ENCODE measurements around the gene EYS. TPM values are rescaled to one million over a fixed set of nuclear protein-coding genes. Genes with fewer than 3 reads are reported as not detected.
A peak's percentile ranks its signal among the peaks of the same experiment; 100 is the strongest.

Gene EYS
- total RNA-seq, 1 experiment from 2014 or later: 1.5 TPM

DNA sequence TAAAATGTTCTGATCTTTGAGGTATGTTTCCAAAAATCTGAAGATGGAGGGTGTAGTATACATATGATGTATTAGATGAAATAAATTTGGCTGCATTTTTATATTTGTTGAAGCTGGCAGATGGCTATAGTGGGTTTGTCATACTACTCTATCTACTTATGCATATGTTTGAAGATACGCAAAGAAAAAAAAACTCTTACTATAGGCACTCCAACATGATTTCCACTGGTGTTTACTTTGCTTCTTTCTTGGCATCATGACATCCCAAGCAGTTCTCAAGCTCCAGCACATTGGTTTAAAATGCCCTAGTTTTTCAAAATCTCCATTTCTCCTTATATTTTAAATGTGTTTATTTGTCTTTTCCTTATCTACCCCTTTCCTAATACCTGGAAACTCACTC lies 1359.6 kb downstream of the EYS start:
- Mint-ChIP-seq H3K9me3 (ENCODE audit: unreplicated experiment) (no peaks in the 10 kb centered on the region), H3K27ac (ENCODE audit: low read depth, unreplicated experiment) (no peak overlapping the region), H3K4me1 (ENCODE audit: insufficient read depth, unreplicated experiment) (no peaks in the 10 kb centered on the region), H3K27me3 (ENCODE audit: insufficient read depth, unreplicated experiment) (no peaks in the 10 kb centered on the region), H3K36me3 (ENCODE audit: insufficient read depth, unreplicated experiment) (no peaks in the 10 kb centered on the region), H3K4me3 (ENCODE audit: unreplicated experiment) (no peak overlapping the region)
- TF ChIP-seq, protein P1, sequence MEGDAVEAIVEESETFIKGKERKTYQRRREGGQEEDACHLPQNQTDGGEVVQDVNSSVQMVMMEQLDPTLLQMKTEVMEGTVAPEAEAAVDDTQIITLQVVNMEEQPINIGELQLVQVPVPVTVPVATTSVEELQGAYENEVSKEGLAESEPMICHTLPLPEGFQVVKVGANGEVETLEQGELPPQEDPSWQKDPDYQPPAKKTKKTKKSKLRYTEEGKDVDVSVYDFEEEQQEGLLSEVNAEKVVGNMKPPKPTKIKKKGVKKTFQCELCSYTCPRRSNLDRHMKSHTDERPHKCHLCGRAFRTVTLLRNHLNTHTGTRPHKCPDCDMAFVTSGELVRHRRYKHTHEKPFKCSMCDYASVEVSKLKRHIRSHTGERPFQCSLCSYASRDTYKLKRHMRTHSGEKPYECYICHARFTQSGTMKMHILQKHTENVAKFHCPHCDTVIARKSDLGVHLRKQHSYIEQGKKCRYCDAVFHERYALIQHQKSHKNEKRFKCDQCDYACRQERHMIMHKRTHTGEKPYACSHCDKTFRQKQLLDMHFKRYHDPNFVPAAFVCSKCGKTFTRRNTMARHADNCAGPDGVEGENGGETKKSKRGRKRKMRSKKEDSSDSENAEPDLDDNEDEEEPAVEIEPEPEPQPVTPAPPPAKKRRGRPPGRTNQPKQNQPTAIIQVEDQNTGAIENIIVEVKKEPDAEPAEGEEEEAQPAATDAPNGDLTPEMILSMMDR (IDR thresholded peaks at IDR 0.05; ENCODE audit: unreplicated experiment): no peak
- intact Hi-C loops (cut with micrococcal nuclease): no loop called here
- ChIA-PET POLR2A (no interaction called here), CTCF (no interaction called here)
- BruUV-seq (replicated peaks): no TSS peak
- DNase-seq (ENCODE audit: unreplicated experiment): no peak

DNA sequence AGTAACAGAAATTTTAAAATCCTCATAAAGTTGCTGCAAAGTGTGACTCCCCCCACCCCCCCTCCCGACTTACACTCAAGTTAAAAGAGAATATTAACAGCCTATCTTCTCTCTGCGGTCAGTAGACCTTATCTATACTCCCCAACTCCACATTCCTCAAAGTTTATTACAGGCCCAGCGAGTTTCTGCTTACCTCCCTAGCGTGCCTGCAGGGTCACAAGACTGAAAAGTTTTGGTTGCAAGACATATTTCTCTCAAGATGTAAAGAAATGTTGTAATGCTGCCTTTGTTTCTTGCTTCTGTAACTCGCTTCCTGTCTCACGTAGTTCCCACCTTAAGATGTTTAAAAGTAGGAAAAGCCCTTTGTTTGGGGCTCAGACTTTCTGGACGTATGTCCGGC lies 1371.8 kb downstream of the EYS start:
- no peak for DNase-seq (ENCODE audit: unreplicated experiment)
- POLR2A ChIA-PET: no interaction called here
- CTCF ChIA-PET: interaction anchor here (0.6 kb wide), 1 partner anchor 79 kb away, joined by 3 read pairs; no protein-coding TSS in a partner anchor
- intact Hi-C loops (cut with micrococcal nuclease): no loop called here
- H3K27me3 Mint-ChIP-seq (ENCODE audit: insufficient read depth, unreplicated experiment): no peaks in the 10 kb centered on the region
- H3K4me3 Mint-ChIP-seq (ENCODE audit: unreplicated experiment): no peak overlapping the region
- TF ChIP-seq, protein P1 (IDR thresholded peaks at IDR 0.05; ENCODE audit: unreplicated experiment): no peak
- H3K36me3 Mint-ChIP-seq (ENCODE audit: insufficient read depth, unreplicated experiment): no peaks in the 10 kb centered on the region
- H3K9me3 Mint-ChIP-seq (ENCODE audit: unreplicated experiment): peaks cover 10% of the 10 kb centered on the region
- BruUV-seq (replicated peaks): no TSS peak
- H3K27ac Mint-ChIP-seq (ENCODE audit: low read depth, unreplicated experiment): no peak overlapping the region
- H3K4me1 Mint-ChIP-seq (ENCODE audit: insufficient read depth, unreplicated experiment): no peaks in the 10 kb centered on the region

DNA sequence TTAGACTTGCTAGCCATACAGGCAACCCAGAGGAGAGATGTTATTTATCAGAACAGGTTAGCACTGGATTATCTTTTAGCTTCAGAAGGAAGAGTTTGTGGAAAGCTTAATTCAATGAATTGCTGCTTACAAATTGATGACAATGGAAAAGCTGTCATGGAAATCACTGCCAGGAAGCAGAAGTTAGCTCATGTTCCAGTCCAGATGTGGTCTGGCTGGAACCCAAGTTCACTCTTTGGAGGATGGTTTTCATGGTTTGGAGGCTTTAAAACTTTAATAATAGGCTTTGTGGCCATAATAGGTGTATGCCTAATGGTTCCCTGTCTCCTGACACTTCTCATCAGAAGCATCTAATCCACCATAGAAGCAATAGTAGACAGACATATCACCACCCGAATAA lies 1372.4 kb downstream of the EYS start:
- H3K27ac Mint-ChIP-seq (ENCODE audit: low read depth, unreplicated experiment): no peak overlapping the region
- DNase-seq (ENCODE audit: unreplicated experiment): no peak

DNA sequence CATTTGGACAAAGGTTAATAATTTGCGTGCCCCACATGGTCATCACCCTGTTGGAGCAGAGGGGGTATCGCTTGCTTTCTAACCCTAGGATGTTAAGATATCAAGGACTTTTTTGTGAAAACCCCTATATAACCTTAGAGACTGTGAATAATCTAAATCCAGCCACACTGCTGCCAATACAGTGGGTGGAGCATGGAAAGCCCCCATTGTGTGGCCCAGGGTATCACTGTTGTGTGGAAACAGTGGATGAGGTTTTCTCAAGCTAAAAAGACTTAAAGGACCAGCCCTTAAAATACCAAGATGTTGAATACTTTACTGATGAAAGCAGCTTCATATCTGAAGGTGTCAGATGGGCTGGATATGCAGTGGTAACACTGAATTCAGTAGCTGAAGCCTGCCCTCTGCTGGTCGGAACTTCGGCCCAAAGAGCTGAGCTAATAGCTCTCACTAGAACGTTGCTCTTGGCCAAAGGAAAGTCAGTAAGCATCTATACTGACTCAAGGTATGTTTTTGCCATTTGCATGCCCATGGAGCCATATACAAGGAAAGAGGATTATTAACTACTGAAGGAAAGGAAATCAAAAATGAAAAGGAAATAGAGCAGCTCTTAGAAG lies 1376.2 kb downstream of the EYS start:
- H3K27ac Mint-ChIP-seq (ENCODE audit: low read depth, unreplicated experiment): no peak overlapping the region
- TF ChIP-seq, protein P1 (IDR thresholded peaks at IDR 0.05; ENCODE audit: unreplicated experiment): peak; percentile 69
- POLR2A ChIA-PET: interaction anchor here (0.9 to 1.1 kb wide), 2 partner anchors 315 to 318 kb away, joined by 3 read pairs; no protein-coding TSS in a partner anchor
- no peaks in the 10 kb centered on the region for H3K36me3 Mint-ChIP-seq (ENCODE audit: insufficient read depth, unreplicated experiment)
- no peaks in the 10 kb centered on the region for H3K4me1 Mint-ChIP-seq (ENCODE audit: insufficient read depth, unreplicated experiment)
- BruUV-seq (replicated peaks): no TSS peak
- DNase-seq (ENCODE audit: unreplicated experiment): peak; percentile 74
- intact Hi-C loops (cut with micrococcal nuclease): loop anchor here (1.0 to 5.0 kb wide), 3 partner anchors 318 to 408 kb away; no protein-coding TSS in a partner anchor
- H3K9me3 Mint-ChIP-seq (ENCODE audit: unreplicated experiment): no peaks in the 10 kb centered on the region
- no peaks in the 10 kb centered on the region for H3K27me3 Mint-ChIP-seq (ENCODE audit: insufficient read depth, unreplicated experiment)
- CTCF ChIA-PET: interaction anchor here (0.6 to 4.5 kb wide), 51 partner anchors 9 to 1095 kb away, joined by 3 to 70 read pairs (median 3); no protein-coding TSS in a partner anchor
- no peak overlapping the region for H3K4me3 Mint-ChIP-seq (ENCODE audit: unreplicated experiment)

More for the DNA sequence above, 1372.4 kb downstream of the EYS start:
- H3K4me3 Mint-ChIP-seq (ENCODE audit: unreplicated experiment): no peak overlapping the region
- BruUV-seq (replicated peaks): no TSS peak
- TF ChIP-seq, protein P1 (IDR thresholded peaks at IDR 0.05; ENCODE audit: unreplicated experiment): no peak
- no peaks in the 10 kb centered on the region for H3K27me3 Mint-ChIP-seq (ENCODE audit: insufficient read depth, unreplicated experiment)
- H3K4me1 Mint-ChIP-seq (ENCODE audit: insufficient read depth, unreplicated experiment): no peaks in the 10 kb centered on the region
- H3K36me3 Mint-ChIP-seq (ENCODE audit: insufficient read depth, unreplicated experiment): no peaks in the 10 kb centered on the region
- ChIA-PET CTCF (interaction anchor here (0.6 to 2.2 kb wide), 3 partner anchors 55 to 322 kb away, joined by 3 to 8 read pairs (median 7); no protein-coding TSS in a partner anchor), POLR2A (interaction anchor here (0.6 kb wide), 1 partner anchor 186 kb away, joined by 3 read pairs; no protein-coding TSS in a partner anchor)
- intact Hi-C loops (cut with micrococcal nuclease): loop anchor here (5.0 kb wide), 1 partner anchor 372 kb away; no protein-coding TSS in a partner anchor
- peaks cover 4% of the 10 kb centered on the region for H3K9me3 Mint-ChIP-seq (ENCODE audit: unreplicated experiment)

All from MCF 10A (cell line).